M059J (cell line): ENCODE results near the gene SLC36A2. TPM values are rescaled to one million over a fixed set of nuclear protein-coding genes. Genes with fewer than 3 reads are reported as not detected.
"Not testable (repeated sequence)": the region's sequence is repeated elsewhere in the genome, so short reads cannot be mapped to it uniquely, and the experiment has no call there.

Experiments used
- DNase-seq: peaks from one replicate; pipeline ENCODE4 v3.0.0-alpha.2; 2012; ENCODE audit warnings: low read depth
- total RNA-seq: library from RNA; depleted of rRNA; stranded (reverse); fragments of >200 nt; shearing (Covaris generic); gene quantifications from 2 replicates; pipeline ENCODE4 v1.2.3, GENCODE V29; 2014

SLC36A2 gene
- total RNA-seq, 1 experiment from 2014 or later = not detected

DNA sequence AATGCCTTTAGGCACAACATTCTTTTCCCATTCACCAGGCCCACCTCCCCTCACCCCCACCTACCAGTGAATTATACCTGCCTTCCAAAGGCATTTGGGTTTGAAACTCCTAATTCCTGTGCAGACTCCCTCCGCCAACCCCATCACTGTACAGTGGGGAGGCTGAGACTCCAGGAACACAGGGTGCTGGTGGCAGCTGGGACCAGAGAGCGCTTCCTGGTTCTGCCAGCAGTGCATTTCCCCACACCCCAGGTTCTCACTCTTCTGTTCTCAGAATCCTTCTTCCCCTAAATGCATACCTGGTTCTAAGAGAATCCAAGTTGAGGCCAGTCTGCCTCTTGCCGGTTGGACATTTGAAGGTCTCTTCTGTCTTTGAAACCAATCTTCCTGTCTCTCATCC is 21.1 kb downstream of the SLC36A2 start:
- DNase-seq = no peak

DNA sequence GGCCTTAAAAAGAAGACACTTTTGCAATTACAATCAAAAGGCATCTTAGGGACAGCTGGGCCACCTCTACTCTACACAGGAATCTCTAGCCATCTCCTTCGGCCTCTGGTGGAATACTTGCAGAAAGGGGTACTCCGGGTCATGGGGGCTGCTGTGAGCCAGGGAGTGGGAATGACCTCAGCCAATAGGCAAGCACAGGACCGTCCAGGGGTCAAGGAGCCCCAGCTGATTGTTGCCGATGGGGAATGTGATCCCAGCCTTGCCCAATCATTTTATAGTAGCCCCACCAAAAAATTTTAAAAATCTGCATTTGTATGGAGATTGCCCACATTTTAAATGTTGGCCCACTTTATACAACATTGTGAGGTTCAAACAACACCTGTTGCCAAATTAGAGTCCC is 26.9 kb downstream of the SLC36A2 start:
- DNase-seq = no peak

DNA sequence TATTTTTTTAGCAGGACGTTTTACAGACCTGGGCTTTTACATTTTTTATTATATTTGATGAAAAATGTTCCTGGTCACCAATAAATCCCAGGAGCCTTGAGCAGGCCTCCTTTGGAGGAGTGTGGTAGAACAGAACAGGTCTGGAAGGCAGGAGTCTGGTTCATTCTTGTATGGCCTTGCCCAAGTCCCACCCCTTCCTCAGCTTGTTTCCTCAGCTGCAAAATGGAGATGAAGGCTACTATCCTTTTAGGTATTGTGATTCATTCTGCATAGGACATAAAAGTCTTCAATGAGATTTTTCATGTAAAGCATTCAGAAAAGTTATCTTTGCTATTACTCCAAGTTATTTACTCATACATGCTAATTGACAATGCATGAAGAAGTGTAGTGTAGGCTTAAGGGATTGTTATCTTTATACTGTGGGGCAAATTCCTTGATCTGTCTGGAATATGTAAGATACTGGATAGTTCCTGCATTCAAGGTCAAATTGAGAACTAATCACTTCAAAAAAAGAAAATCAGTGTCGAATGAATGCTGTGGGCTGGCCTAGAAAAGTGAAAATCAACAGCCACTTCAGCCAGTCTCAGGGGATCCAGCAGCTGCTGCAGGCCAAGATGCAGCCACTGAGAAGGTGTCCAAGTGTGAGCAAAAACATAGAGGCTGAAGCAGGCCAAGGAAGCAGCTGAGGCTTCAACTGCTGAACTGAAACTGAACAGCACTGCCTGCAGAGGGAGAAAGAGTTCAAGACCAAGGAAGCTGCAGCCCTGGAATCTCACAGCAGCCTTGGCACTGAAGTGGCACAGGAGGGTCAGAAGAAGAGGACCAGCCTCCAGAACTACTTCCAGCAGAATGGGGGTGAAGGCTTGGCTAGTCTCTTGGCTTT is 28.3 kb downstream of the SLC36A2 start:
- DNase-seq = peak; percentile 34

DNA sequence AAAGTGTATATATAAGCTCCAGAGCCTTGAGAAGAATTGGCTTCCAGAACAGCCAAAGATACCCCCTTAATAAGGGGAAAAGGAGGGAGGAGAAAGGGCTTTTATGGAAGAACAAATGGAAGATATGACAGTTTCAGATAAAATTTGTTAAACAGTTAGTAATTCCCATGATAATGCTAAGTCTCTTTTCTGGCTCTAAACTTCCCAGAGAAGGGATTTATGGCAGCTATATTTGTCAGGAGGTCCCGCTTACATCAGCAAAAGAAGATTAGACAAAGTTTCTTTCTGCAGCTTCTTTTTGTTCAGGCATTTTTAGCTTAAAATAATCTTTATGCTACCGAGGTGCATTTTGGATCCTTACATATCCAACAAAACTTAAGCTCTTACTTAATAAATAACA is 29.5 kb downstream of the SLC36A2 start:
- no peak for DNase-seq

DNA sequence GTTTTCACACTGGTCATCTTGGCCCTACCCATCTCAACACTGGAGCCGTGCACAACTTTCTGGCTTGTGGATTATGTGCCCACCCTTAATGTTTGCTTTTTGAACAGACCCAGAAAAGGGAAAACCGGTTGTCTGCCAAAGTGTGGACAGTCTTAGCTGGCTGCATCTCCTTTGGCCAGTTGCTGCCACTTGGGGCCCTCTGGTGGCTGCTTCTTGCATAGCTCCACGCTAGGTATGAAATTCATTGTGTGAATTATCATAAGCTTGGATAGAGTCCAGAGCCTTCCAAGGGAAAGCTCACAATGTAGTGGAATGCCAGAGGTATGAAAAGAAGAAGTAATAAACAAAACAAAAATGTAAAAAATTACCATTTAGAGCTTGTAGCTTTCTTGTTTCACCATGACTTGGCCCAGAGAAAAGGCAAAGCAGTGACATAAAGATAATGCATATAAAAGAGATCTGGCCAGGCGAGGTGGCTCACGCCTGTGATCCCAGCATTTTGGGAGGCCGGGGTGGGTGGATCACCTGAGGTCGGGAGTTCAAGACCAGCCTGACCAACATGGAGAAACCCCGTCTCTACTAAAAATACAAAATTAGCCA is 31.3 kb downstream of the SLC36A2 start:
- peak; percentile 62 for DNase-seq

DNA sequence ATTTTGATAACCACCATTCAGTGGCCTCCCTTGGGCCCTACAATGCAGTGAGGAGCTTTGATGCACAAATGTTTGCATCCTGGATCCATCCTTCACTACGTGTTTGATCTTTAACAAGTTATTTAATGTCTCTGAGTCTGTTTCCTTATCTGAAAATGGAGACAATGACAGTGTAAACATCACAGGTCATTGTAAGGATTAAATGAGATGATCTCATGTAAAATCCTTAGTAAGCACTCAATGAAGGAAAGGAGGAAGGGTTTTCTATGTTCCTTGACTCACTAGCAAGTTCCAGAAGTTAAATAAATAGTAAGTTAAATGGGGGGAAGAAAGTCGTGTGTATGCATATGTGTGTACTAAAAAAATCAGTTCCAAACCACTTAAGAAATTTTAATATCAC is 34.0 kb downstream of the SLC36A2 start:
- no peak for DNase-seq

DNA sequence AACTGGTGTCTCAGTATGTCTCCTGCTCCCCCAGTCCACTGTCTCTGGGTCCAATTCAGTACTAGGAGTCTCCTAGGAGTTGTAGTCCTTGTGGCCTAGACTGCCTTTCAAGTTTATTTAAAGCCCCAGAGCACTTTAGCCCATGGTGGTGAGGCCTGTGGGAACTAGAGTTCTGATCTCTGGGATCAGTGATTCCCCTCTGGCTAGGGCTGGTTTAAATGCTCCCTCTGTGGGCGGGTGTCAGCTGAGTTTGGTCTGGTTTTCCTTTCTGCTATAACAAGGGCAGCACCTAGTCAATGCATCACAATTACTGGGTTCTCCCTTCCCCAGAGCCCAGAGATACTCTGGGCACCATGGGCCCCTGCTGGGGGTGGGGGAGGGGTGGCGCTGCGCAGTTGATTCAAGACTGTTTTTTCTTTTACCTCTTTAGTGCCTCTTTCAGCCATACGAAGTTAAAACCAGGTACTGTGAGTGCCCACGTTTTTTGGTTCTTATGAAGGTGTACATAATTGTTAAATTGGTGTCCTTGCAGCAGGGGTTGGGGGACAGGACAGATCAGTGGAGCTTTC is 34.5 kb downstream of the SLC36A2 start:
- DNase-seq = no peak

DNA sequence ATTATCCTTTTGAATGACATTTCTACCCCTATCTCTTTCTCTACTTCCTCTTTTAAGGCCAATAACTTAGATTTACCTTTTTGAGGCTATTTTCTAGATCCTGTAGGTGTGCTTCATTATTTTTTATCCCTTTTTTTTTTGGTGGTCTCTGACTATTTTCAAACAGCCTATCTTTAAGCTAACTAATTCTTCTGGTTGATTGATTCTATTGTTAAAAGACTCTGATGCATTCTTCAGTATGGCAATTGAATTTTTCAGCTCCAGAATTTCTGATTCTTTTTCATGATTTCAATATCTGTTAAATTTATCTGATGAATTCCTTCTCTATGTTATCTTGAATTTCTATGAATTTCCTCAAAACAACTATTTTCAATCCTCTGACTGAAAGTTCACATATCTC is 36.4 kb downstream of the SLC36A2 start:
- no peak for DNase-seq

DNA sequence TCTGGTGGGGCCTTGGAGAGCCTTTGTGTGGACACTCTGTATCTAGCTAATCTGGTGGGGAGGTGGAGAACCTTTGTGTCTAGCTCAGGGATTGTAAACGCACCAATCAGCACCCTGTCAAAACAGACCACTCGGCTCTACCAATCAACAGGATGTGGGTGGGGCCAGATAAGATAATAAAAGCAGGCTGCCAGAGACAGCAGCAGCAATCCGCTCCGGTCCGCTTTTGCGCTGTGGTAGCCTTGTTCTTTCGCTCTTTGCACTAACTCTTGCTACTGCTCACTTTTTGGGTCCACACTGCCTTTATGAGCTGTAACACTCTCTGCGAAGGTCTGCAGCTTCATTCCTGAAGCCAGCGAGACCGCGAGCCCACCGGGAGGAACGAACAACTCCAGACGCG is 37.5 kb downstream of the SLC36A2 start:
- not testable (repeated sequence) for DNase-seq

DNA sequence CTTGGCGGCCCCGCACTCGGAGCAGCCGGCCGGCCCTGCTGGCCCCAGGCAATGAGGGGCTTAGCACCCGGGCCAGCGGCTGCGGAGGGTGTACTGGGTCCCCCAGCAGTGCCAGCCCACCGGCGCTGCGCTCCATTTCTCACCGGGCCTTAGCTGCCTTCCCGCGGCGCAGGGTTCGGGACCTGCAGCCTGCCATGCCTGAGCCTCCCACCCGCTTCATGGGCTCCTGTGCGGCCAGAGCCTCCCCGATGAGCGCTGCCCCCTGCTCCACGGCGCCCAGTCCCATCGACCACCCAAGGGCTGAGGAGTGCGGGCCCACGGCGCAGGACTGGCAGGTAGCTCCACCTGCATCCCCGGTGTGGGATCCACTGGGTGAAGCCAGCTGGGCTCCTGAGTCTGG is 38.1 kb downstream of the SLC36A2 start:
- DNase-seq = not testable (repeated sequence)

DNA sequence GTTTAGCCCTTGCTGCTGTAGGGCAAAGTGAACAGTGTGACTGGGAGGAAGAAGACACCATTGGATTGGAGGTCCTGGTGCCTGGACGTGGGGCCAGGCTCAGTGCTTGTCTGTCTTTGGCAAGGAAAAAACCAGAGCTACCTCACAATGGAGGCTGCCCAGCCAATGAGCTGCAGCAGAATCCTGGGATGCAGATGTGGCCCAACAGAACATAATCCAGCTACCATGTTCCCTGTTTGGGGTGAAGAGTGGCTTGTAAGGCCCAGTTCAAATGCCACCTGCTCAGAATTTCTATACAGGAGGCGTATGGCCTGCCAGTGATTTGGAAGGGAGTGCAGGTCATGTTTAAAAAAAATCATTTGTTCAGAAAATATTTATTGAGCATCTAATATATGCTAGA is 43.7 kb downstream of the SLC36A2 start, which contains the start of gene SLC36A3:
SLC36A3 (minus strand) TSS at position 101 of the 400 bp plus-strand sequence. CDS start 412 bp downstream, outside the sequence.
- DNase-seq = no peak

DNA sequence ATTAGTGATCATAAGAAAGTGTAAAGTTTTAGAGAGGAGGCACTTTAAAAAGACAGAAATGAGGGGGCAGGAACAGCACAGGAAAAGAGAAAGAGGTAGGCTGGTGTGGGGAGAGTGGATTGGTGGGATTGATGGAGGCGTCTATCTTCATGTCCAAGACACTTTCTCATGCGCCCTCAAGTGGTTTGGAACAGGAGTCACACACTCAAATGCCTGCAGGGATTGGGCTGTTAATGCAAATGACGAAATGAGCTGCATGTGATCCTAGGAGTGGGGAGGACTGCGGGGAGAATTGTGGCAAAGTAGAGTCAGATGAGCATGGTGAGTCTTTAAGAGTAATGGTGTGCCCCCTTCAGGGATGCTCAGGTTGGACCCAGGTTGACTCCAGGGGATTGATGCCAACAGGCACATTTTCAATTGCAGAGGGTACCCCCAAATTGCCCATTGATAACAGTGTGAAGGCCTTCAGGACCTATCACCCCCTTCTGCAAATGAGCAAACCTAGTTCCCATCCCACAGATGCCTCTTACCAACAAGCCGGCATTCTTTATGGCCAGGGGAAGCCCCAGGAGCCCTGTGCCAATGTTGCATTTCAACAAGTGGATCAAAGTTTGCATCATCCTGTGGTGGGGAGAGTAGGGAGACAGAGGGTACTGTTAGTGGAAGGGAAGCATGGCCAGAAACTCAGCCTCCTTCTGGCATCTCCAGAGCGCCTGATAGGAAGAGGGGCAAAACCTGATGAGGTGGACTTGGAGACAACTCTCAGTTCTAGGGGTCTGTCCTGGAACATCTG is 49.1 kb downstream of the SLC36A2 start:
- no peak for DNase-seq

DNA sequence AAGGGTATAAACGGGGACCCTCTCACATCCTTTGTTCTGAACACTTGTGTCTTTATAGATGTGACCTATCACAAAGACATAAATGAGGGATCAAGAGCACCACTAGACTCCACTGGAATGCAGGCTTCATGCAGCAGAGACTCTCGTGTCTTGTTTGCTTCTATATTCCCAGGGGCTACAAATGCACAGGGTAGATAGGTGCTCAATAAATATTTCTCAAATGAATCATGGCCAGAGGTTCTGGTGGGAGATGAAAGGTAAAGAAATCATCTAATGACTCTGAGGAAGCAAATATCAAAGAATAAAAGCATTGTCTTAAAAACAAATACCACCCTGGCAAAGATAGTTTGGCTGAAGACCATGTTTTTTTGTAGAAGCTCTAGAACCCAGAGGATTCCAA is 50.4 kb downstream of the SLC36A2 start:
- no peak for DNase-seq

DNA sequence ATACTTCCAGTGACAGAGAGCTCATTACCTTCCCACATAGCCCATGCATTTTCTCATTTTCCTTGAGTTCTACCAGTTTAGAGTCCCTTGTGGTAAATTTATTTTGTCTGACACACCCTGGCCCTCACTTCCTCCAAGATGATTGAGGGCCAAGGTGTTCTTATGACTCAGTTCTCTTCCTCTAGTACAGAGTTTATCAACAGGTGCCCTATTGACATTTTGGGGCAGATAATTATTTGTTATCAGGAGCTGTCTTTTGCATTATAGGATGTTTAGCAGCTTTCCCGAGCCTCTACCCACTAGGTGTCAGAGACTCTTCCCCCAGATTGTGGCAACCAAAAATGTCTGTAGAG is 50.9 kb downstream of the SLC36A2 start:
- DNase-seq = no peak

DNA sequence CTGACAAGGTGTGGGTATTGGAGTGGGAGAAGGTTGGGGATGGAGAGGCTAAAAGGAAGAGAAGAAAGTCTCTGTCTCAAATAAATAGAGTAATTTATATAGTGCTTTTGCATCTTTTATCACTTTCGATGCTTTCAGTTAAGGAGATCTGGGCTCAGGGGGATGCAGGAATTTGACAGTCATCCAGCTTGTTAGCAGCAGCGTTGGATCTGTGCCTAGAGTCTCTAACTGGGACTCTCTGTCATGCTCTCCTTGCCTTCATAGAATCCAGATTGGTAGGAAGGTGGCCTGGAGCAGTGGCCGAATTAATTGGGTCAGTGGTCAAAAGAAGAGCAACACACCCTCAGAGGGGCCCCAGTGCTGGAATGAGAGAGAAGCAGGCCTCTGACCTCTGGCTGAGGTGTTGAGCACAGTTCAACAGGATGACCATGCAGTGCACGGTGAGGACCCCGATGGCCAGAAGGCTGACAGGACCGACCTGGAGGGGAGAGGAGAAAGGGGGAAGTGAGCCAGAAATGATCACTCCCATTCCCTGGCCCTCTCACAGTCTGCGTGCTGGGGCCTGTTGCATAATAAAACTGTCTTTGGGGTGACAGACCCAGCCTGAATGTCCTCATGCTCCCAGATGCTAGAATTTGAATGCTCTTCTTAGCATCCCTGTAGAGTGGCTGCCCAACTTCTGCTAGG is 51.4 kb downstream of the SLC36A2 start:
- no peak for DNase-seq

DNA sequence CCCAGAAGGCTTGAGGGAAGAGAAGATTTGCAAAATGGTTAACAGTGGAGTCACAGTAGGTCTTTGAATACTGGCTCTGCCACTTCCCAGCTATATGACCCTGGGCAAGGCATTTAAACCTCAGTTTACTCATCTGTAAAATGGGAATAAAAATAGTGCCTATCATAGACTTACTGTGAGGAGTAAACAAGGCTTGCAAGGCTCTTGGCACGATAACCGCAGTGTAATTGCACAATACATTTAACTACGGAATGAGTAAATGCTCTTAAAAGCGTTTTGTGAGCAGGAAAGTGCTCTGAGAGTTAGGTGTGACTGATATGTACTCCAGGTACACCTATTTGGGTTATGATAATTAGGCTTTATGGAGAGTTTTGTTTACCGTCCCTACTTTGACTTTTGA is 52.2 kb downstream of the SLC36A2 start:
- DNase-seq = peak; percentile 27

DNA sequence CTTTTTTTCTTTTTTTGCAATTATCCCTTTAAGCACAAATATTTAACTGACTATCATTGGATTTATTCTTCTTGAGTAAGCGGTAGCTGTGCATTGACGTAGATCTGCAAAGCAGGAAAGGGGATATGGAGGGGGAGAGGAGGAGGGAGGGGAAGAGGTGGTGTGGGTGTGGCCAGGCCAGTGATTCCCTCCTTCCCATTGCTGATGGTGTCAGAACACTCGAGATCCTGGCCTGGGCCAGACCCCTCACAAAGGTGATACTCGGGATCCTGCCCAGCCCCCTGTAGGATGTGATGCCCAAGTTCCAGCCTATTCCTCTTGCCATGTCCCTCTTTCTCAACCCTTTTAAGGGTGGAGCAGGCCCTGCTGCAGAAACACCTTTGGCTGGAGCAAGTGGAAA is 53.7 kb downstream of the SLC36A2 start:
- no peak for DNase-seq

DNA sequence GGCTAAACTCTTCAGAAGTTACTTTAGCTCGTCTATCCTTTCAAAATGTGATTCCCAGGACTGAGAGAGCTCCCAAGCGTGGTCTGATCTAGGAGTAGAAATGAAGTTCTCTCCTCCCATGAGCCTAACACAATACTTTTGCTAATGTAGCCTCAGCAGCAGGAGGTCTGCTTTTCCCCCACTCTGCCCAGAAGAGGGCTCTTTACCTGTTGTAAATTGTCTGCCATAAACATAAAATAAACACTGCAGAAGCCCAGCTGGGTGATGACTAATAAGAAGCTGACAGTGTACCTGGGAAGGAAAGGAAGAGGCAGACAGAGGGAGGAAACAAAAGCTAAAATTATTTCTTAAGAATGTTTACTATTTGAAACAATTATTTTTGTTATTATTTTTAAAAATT is 59.2 kb downstream of the SLC36A2 start:
- DNase-seq = peak; percentile 24

DNA sequence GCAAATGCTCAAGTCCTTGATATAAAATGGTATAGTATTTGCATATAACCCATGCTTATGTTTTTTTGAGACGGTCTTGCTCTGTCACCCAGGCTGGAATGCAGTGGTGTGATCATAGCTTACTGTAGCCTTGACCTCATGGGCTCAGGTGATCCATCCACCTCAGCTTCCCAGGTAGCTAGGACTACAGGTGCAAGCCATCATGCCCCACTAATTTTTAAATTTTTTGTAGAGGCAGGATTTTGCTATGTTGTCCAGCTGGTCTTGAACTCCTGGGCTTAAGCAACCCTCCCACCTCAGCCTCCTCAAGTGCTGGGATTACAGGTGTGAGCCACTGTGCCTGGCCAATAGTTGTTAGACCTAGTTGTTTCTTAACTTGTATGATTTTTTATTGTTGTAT is 61.1 kb downstream of the SLC36A2 start:
- no peak for DNase-seq

DNA sequence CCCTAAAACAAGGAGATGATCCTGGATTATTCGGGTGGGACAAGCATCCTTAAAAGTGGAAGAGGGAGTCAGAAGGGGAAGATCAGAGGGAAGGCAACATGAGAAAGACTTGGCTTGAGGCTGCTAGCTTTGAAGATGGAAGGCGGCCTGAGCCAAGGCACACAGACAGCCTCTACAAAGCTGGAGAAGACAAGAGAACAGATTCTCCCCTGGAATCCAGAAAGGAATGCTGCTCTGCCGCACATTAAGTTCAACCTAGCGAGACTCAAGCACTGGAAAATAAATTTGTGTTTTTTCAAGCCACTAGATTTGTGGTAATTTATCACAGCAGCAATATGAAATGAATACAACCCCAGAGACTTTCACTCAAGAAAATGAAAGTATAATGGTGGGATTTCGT is 61.7 kb downstream of the SLC36A2 start:
- no peak for DNase-seq

DNA sequence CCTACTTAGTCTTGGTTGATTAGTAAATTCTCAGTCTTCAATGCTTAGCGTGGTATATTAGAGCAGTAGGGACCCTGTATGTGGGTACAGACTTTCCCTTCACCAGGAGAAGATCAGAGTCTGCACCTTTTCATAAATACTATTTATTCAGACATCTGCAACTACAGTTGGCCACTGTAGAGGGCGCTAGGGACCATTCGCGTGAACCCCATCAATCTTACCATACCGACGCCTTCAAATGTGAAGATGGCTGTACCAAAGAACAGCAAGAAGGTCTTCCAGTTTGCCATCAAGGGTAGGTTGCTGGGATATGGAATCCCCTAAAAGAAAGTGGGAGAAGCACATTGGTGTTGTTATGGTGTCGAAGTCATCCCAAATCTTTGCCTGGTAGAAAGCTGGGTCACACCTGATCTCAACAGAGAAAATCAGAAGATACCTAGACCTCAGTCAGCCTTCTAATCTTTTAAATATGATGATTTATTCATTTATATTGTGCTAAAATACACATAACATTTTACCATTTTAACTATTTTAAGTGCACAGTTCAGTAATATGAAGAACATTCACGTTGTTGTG is 62.9 kb downstream of the SLC36A2 start:
- no peak for DNase-seq
